Vagina (tissue), 2 donors: ENCODE results near the gene KCNH8. TPM values are rescaled to one million over a fixed set of nuclear protein-coding genes. Genes with fewer than 3 reads are reported as not detected.

Experiments
- DNase-seq, 2 donors: peaks; one replicate each; pipeline ENCODE4 v3.0.0-alpha.2; 2017; ENCODE audit errors: extremely low spot score in 2 of 2
- H3K27ac ChIP-seq: fragments of 200-600 bp; sonication (generic); one replicate; pipeline ENCODE4 v1.5.1; 2019
- H3K27me3 ChIP-seq: fragments of 200-600 bp; sonication (generic); one replicate; pipeline ENCODE4 v1.5.1; 2019
- H3K36me3 ChIP-seq, 2 donors: fragments of 200-600 bp; sonication (generic); one replicate each; pipeline ENCODE4 v1.5.1; 2017 to 2019
- H3K4me1 ChIP-seq: fragments of 200-600 bp; sonication (generic); one replicate; pipeline ENCODE4 v1.5.1; 2019
- H3K4me3 ChIP-seq, 2 donors: fragments of 200-600 bp; sonication (generic); 1 replicate in 1 of 2; 2 replicates in 1 of 2; pipeline ENCODE4 v1.5.1; 2016 to 2019
- H3K9me3 ChIP-seq: fragments of 200-600 bp; sonication (generic); one replicate; pipeline ENCODE4 v1.5.1; 2019
- CTCF ChIP-seq, 3 experiments: fragments of 450-650 bp in 2 of 3; fragments of 200-600 bp in 1 of 3; sonication (generic) in 1 of 3; IDR thresholded peaks; one replicate each; pipeline ENCODE4 v1.5.1; 2017 to 2019; ENCODE audit warnings: antibody characterized with exemption in 3 of 3, mild to moderate bottlenecking in 2 of 3, moderate library complexity in 2 of 3
- POLR2A ChIP-seq, 2 donors: fragments of 450-650 bp; IDR thresholded peaks; one replicate each; pipeline ENCODE4 v1.6.1; 2017; ENCODE audit warnings: antibody characterized with exemption in 2 of 2, mild to moderate bottlenecking in 2 of 2, moderate library complexity in 2 of 2
- POLR2AphosphoS5 ChIP-seq, 2 donors: sonication (generic); formaldehyde crosslinking; IDR thresholded peaks; one replicate each; pipeline ENCODE4 v1.9.0; 2017; ENCODE audit warnings: antibody characterized with exemption in 2 of 2, mild to moderate bottlenecking in 2 of 2, low read depth in 1 of 2; ENCODE audit not compliant: insufficient read depth in 1 of 2
- intact Hi-C: fragments of 100-400 bp; cut with DNase I; formaldehyde crosslinking; loops from one replicate; pipeline ENCODE4 v1.15.1; 2023
- total RNA-seq: library from RNA; depleted of rRNA; stranded (reverse); fragments of >200 nt; gene quantifications from one replicate; pipeline ENCODE4 v1.2.3, GENCODE V29; 2016

KCNH8 gene
- total RNA-seq, 1 donor from 2014 or later = 2.0 TPM

GRCh38 chr3:19427422-19428149 lies 279.3 kb downstream of the KCNH8 start:
- Histone ChIP-seq H3K27ac (no peak overlapping the region), H3K4me3 (no peak overlapping the region), H3K36me3 (no peaks in the 10 kb centered on the region), H3K27me3 (no peaks in the 10 kb centered on the region), H3K4me1 (no peaks in the 10 kb centered on the region), H3K9me3 (no peaks in the 10 kb centered on the region)
- no peak for TF ChIP-seq POLR2AphosphoS5 (IDR thresholded peaks at IDR 0.05; ENCODE audit: insufficient read depth in 1 of 2, low read depth in 1 of 2)
- TF ChIP-seq CTCF (IDR thresholded peaks at IDR 0.05) = no peak
- TF ChIP-seq POLR2A (IDR thresholded peaks at IDR 0.05) = no peak
- intact Hi-C loops = no loop called here
- DNase-seq = no peak

- H3K4me1 ChIP-seq = no peaks in the 10 kb centered on the region
- no peaks in the 10 kb centered on the region for H3K9me3 ChIP-seq
- H3K36me3 ChIP-seq = no peaks in the 10 kb centered on the region
- no peak for DNase-seq
- intact Hi-C loops = no loop called here
- TF ChIP-seq CTCF (IDR thresholded peaks at IDR 0.05) (no peak), POLR2AphosphoS5 (IDR thresholded peaks at IDR 0.05; ENCODE audit: insufficient read depth in 1 of 2, low read depth in 1 of 2) (no peak), POLR2A (IDR thresholded peaks at IDR 0.05) (no peak)
- no peaks in the 10 kb centered on the region for H3K27me3 ChIP-seq
- H3K4me3 ChIP-seq = no peak overlapping the region
- no peak overlapping the region for H3K27ac ChIP-seq
Observed at GRCh38 chr3:19428729-19429128, 280.4 kb downstream of the KCNH8 start.

- H3K4me1 ChIP-seq = no peaks in the 10 kb centered on the region
- TF ChIP-seq POLR2A (IDR thresholded peaks at IDR 0.05) (no peak), CTCF (IDR thresholded peaks at IDR 0.05) (no peak), POLR2AphosphoS5 (IDR thresholded peaks at IDR 0.05; ENCODE audit: insufficient read depth in 1 of 2, low read depth in 1 of 2) (no peak)
- no peaks in the 10 kb centered on the region for H3K27me3 ChIP-seq
- no peaks in the 10 kb centered on the region for H3K36me3 ChIP-seq
- no peak overlapping the region for H3K4me3 ChIP-seq
- intact Hi-C loops = no loop called here
- no peak overlapping the region for H3K27ac ChIP-seq
- no peaks in the 10 kb centered on the region for H3K9me3 ChIP-seq
- DNase-seq = no peak
Observed at GRCh38 chr3:19432669-19433068, 284.4 kb downstream of the KCNH8 start.

- H3K27ac ChIP-seq = no peak overlapping the region
- H3K9me3 ChIP-seq = no peaks in the 10 kb centered on the region
- H3K36me3 ChIP-seq = no peaks in the 10 kb centered on the region
- H3K4me1 ChIP-seq = no peaks in the 10 kb centered on the region
- no peak for TF ChIP-seq POLR2AphosphoS5 (IDR thresholded peaks at IDR 0.05; ENCODE audit: insufficient read depth in 1 of 2, low read depth in 1 of 2)
- TF ChIP-seq CTCF (IDR thresholded peaks at IDR 0.05) = no peak
- no peak for TF ChIP-seq POLR2A (IDR thresholded peaks at IDR 0.05)
- DNase-seq = no peak
- intact Hi-C loops = no loop called here
- no peaks in the 10 kb centered on the region for H3K27me3 ChIP-seq
- H3K4me3 ChIP-seq = no peak overlapping the region
Observed at GRCh38 chr3:19436746-19437145, 288.4 kb downstream of the KCNH8 start.

- no peaks in the 10 kb centered on the region for H3K4me1 ChIP-seq
- intact Hi-C loops = no loop called here
- H3K9me3 ChIP-seq = no peaks in the 10 kb centered on the region
- H3K4me3 ChIP-seq = no peak overlapping the region
- no peak overlapping the region for H3K27ac ChIP-seq
- no peaks in the 10 kb centered on the region for H3K36me3 ChIP-seq
- no peak for DNase-seq
- no peak for TF ChIP-seq POLR2A (IDR thresholded peaks at IDR 0.05)
- TF ChIP-seq POLR2AphosphoS5 (IDR thresholded peaks at IDR 0.05; ENCODE audit: insufficient read depth in 1 of 2, low read depth in 1 of 2) = no peak
- TF ChIP-seq CTCF (IDR thresholded peaks at IDR 0.05) = no peak
- no peaks in the 10 kb centered on the region for H3K27me3 ChIP-seq
Observed at GRCh38 chr3:19439944-19440343, 291.6 kb downstream of the KCNH8 start.
